Left lung (tissue), 10 donors: Measurements from ENCODE around the gene JAKMIP1. TPM values are rescaled to one million over a fixed set of nuclear protein-coding genes. Genes with fewer than 3 reads are reported as not detected.

Experiments used
- ATAC-seq: fragments of 200-7000 bp; cut with Tn5 transposase; one replicate; pipeline ENCODE4 v1.9.1; 2020; ENCODE audit warnings: moderate library complexity
- DNase-seq, 4 donors: peaks; one replicate each; pipeline ENCODE4 v3.0.0-alpha.2; 2013 to 2020
- H3K27ac ChIP-seq, 2 donors: fragments of 200-600 bp; sonication (generic) in 1 of 2; one replicate each; pipeline versions ENCODE4 v1.5.0 to v1.8.0; 2020 to 2021
- H3K27me3 ChIP-seq, 2 donors: fragments of 200-600 bp; sonication (generic) in 1 of 2; one replicate each; pipeline versions ENCODE4 v1.5.0 to v1.8.0; 2020 to 2021
- H3K36me3 ChIP-seq, 2 donors: fragments of 200-600 bp; sonication (generic) in 1 of 2; one replicate each; pipeline versions ENCODE4 v1.5.0 to v1.8.0; 2020 to 2021
- H3K4me1 ChIP-seq, 2 donors: fragments of 200-600 bp; one replicate each; pipeline ENCODE4 v1.8.0; 2021
- H3K4me3 ChIP-seq, 2 donors: fragments of 200-600 bp; sonication (generic) in 1 of 2; one replicate each; pipeline versions ENCODE4 v1.5.0 to v1.8.0; 2020 to 2021; ENCODE audit warnings: mild to moderate bottlenecking in 1 of 2
- H3K9me3 ChIP-seq, 2 donors: fragments of 200-600 bp; sonication (generic) in 1 of 2; one replicate each; pipeline versions ENCODE4 v1.5.0 to v1.8.0; 2020 to 2021
- intact Hi-C, 2 donors: fragments of 100-400 bp; cut with DNase I; formaldehyde crosslinking; loops; one replicate each; pipeline versions ENCODE4 v1.11.2 to v1.14.2; 2022
- polyA plus RNA-seq, 6 donors: library from polyadenylated mRNA; unstranded; fragments of 120-200 nt; gene quantifications; one replicate each; pipeline ENCODE4 v1.2.1, GENCODE V29; 2013; ENCODE audit not compliant: insufficient read length in 6 of 6
- total RNA-seq, 2 donors: library from RNA; stranded (reverse); fragmentation: NEBNext Ultra II Directional; extraction: Animal tissue kit (Norgen Biotek cat#: 25700); gene quantifications; one replicate each; pipeline ENCODE4 v1.2.1, GENCODE V29; 2021
- TF ChIP-seq, protein P1 (sequence below), 2 donors: fragments of 200-600 bp; sonication (generic) in 1 of 2; IDR thresholded peaks; one replicate each; pipeline versions ENCODE4 v1.5.0 to v1.8.0; 2021; ENCODE audit warnings: antibody characterized with exemption in 2 of 2
- donor health status: DM: no; HTN: yes; CAD: no.
- donor health status: DM: no; HTN: no; CAD: no.

JAKMIP1 gene
- total and polyA plus RNA-seq, 8 donors = 0.13 to 0.79 (median 0.21) TPM; not detected in 1

DNA sequence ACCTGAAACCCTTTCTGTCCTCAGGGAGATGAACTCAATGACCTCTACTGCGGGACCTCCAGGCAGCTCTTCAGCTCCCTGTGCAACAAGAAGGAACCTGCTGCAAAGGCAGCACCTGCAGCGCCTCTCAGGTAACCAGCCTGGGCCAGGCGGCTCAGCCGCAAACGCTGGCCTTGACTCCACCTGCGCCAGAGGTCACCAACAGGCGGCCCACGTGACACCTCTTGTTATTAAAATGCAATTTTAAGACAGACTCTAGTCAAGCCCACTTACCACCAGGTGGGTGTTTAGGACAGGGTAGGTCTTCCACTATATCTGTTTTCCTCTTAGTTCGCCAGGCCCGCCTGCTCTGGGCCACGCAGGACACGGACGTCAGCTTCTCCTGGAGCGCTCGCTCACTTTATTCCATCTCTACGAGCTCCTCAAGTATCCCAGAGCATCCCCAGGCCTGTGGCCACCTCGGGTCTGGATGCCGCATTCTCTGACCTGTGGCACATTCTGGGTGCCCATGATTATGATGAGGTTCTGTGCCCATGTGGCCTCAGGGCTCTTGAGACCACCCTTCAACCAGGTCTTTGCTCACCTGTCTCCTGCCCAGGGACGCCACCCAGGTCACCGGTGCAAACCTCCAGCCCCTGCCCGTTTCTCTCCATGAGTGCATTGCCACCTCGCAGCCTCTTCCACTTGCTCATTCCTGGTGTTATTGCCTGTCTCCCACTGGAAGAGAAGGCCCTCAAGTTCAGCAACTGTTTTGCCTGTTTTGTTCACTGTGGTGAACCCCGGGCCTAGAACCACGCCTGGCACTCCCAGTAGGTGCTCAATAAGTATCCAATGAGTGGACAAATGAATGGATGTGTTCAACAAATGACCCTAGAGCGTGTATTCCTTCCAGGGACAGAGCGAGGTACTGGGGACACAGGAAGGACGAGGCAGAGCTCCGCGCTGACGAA is 32.8 kb upstream of the JAKMIP1 start:
- Histone ChIP-seq H3K36me3 (no peaks in the 10 kb centered on the region), H3K9me3 (no peaks in the 10 kb centered on the region), H3K4me1 (no peaks in the 10 kb centered on the region), H3K4me3 (no peak overlapping the region), H3K27me3 (peaks cover 0 to 4% of the 10 kb centered on the region in 2 donors), H3K27ac (no peak overlapping the region)
- TF ChIP-seq, protein P1, sequence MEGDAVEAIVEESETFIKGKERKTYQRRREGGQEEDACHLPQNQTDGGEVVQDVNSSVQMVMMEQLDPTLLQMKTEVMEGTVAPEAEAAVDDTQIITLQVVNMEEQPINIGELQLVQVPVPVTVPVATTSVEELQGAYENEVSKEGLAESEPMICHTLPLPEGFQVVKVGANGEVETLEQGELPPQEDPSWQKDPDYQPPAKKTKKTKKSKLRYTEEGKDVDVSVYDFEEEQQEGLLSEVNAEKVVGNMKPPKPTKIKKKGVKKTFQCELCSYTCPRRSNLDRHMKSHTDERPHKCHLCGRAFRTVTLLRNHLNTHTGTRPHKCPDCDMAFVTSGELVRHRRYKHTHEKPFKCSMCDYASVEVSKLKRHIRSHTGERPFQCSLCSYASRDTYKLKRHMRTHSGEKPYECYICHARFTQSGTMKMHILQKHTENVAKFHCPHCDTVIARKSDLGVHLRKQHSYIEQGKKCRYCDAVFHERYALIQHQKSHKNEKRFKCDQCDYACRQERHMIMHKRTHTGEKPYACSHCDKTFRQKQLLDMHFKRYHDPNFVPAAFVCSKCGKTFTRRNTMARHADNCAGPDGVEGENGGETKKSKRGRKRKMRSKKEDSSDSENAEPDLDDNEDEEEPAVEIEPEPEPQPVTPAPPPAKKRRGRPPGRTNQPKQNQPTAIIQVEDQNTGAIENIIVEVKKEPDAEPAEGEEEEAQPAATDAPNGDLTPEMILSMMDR (IDR thresholded peaks at IDR 0.05) = no peak
- intact Hi-C loops = no loop called here
- no peak for ATAC-seq
- no peak for DNase-seq

GRCh38 chr4:6231663-6232165 is 31.4 kb upstream of the JAKMIP1 start:
- no peak overlapping the region for H3K4me3 ChIP-seq
- no peaks in the 10 kb centered on the region for H3K36me3 ChIP-seq
- no peaks in the 10 kb centered on the region for H3K4me1 ChIP-seq
- ATAC-seq (no peak), DNase-seq (no peak)
- H3K27me3 ChIP-seq = peaks cover 0 to 9% of the 10 kb centered on the region in 2 donors
- no peaks in the 10 kb centered on the region for H3K9me3 ChIP-seq
- no peak overlapping the region for H3K27ac ChIP-seq
- TF ChIP-seq, protein P1 (IDR thresholded peaks at IDR 0.05) = no peak
- intact Hi-C loops = no loop called here

GRCh38 chr4:6230827-6231662 is 30.7 kb upstream of the JAKMIP1 start:
- DNase-seq (no peak), ATAC-seq (no peak)
- Histone ChIP-seq H3K4me1 (no peaks in the 10 kb centered on the region), H3K4me3 (no peak overlapping the region), H3K36me3 (no peaks in the 10 kb centered on the region), H3K27me3 (peaks cover 0 to 12% of the 10 kb centered on the region in 2 donors), H3K27ac (no peak overlapping the region), H3K9me3 (no peaks in the 10 kb centered on the region)
- intact Hi-C loops = no loop called here
- TF ChIP-seq, protein P1 (IDR thresholded peaks at IDR 0.05) = no peak

- H3K36me3 ChIP-seq = no peaks in the 10 kb centered on the region
- intact Hi-C loops = no loop called here
- H3K27me3 ChIP-seq = peaks cover 0 to 16% of the 10 kb centered on the region in 2 donors
- DNase-seq (no peak), ATAC-seq (no peak)
- no peaks in the 10 kb centered on the region for H3K4me1 ChIP-seq
- H3K9me3 ChIP-seq = no peaks in the 10 kb centered on the region
- TF ChIP-seq, protein P1 (IDR thresholded peaks at IDR 0.05) = no peak
- no peak overlapping the region for H3K4me3 ChIP-seq
- no peak overlapping the region for H3K27ac ChIP-seq
Measured at GRCh38 chr4:6230502-6230785, 30.1 kb upstream of the JAKMIP1 start.
